ENCODE measurements around the gene FGGY. TPM values are rescaled to one million over a fixed set of nuclear protein-coding genes. Genes with fewer than 3 reads are reported as not detected.
A peak's percentile ranks its signal among the peaks of the same experiment; 100 is the strongest.

The FGGY gene
- total and polyA plus RNA-seq, 8 donors, result 6.2 to 27.0 (median 16.0) TPM

- H3K9me3 ChIP-seq, result no peaks in the 10 kb centered on the region
- TF ChIP-seq, protein P1, sequence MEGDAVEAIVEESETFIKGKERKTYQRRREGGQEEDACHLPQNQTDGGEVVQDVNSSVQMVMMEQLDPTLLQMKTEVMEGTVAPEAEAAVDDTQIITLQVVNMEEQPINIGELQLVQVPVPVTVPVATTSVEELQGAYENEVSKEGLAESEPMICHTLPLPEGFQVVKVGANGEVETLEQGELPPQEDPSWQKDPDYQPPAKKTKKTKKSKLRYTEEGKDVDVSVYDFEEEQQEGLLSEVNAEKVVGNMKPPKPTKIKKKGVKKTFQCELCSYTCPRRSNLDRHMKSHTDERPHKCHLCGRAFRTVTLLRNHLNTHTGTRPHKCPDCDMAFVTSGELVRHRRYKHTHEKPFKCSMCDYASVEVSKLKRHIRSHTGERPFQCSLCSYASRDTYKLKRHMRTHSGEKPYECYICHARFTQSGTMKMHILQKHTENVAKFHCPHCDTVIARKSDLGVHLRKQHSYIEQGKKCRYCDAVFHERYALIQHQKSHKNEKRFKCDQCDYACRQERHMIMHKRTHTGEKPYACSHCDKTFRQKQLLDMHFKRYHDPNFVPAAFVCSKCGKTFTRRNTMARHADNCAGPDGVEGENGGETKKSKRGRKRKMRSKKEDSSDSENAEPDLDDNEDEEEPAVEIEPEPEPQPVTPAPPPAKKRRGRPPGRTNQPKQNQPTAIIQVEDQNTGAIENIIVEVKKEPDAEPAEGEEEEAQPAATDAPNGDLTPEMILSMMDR (IDR thresholded peaks at IDR 0.05), result no peak
- H3K27ac ChIP-seq, result peak overlapping the region; percentile 2 to 75 (median 53)
- no peak for FAIRE-seq
- H3K27me3 ChIP-seq, result no peaks in the 10 kb centered on the region
- peaks cover 10 to 36% (median 23%) of the 10 kb centered on the region in 3 donors for H3K4me1 ChIP-seq
- ATAC-seq, result peak; percentile 47 to 74 (median 51)
- H3K36me3 ChIP-seq, result no peaks in the 10 kb centered on the region
- intact Hi-C loops (cut with DNase I), result no loop called here
- 48% methylated on average over 2 of the region's 2 CpGs for WGBS, 2 donors
- peak in 1 of 6 donors; percentile 21 for DNase-seq
- H3K4me3 ChIP-seq, result no peak overlapping the region
Observed at GRCh38 chr1:59738591-59739015, 441.7 kb downstream of the FGGY start.

GRCh38 chr1:59739111-59739510 lies 442.2 kb downstream of the FGGY start:
- DNase-seq, result no peak
- peak overlapping the region; percentile 2 to 75 (median 53) for H3K27ac ChIP-seq
- no peaks in the 10 kb centered on the region for H3K9me3 ChIP-seq
- TF ChIP-seq, protein P1 (IDR thresholded peaks at IDR 0.05), result no peak
- peaks cover 10 to 39% (median 23%) of the 10 kb centered on the region in 3 donors for H3K4me1 ChIP-seq
- H3K27me3 ChIP-seq, result no peaks in the 10 kb centered on the region
- no peaks in the 10 kb centered on the region for H3K36me3 ChIP-seq
- ATAC-seq, result peak; percentile 53 to 71 (median 56)
- WGBS, 2 donors, result 35 to 37% methylated on average over 2 of the region's 2 CpGs
- no peak for FAIRE-seq
- intact Hi-C loops (cut with DNase I), result no loop called here
- no peak overlapping the region for H3K4me3 ChIP-seq

DNA sequence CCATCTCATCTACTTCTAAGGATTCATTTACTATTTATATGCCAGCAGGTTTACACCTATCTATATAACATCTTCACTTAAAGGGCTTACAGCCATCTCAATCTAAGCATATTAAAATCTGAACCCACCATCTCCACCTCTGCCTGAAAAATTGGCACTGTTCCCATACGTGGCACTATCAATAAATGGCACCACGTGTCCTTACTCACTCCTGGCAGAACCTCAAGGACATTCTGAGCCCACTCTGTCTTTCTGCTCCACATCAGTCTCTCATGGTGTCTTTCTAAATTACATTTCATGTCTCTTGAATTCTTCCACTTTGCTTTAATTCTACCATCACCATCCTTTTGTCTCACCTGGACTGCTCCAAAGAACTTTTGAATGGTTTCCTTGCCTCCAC lies 445.6 kb downstream of the FGGY start:
- H3K9me3 ChIP-seq, result no peaks in the 10 kb centered on the region
- H3K27ac ChIP-seq, result no peak overlapping the region
- ATAC-seq, result no peak
- no peak for DNase-seq
- H3K4me1 ChIP-seq, result peaks cover 10 to 47% (median 20%) of the 10 kb centered on the region in 3 donors
- WGBS, 2 donors, result 5 to 17% methylated on average over 2 of the region's 2 CpGs
- no peak overlapping the region for H3K4me3 ChIP-seq
- FAIRE-seq, result no peak
- no peaks in the 10 kb centered on the region for H3K27me3 ChIP-seq
- TF ChIP-seq, protein P1 (IDR thresholded peaks at IDR 0.05), result no peak
- H3K36me3 ChIP-seq, result no peaks in the 10 kb centered on the region
- intact Hi-C loops (cut with DNase I), result no loop called here

- FAIRE-seq, result no peak
- Histone ChIP-seq H3K9me3 (no peaks in the 10 kb centered on the region), H3K4me3 (no peak overlapping the region), H3K27me3 (no peaks in the 10 kb centered on the region), H3K27ac (peak overlapping the region in 2 of 4 donors; percentile 31 to 34), H3K36me3 (no peaks in the 10 kb centered on the region), H3K4me1 (peaks cover 2 to 39% (median 10%) of the 10 kb centered on the region in 3 donors)
- WGBS, 2 donors, result 61 to 68% methylated on average over 3 of the region's 3 CpGs
- no peak for DNase-seq
- peak in 2 of 4 donors; percentile 52 to 55 for ATAC-seq
- intact Hi-C loops (cut with DNase I), result no loop called here
- TF ChIP-seq, protein P1 (IDR thresholded peaks at IDR 0.05), result no peak
Observed at GRCh38 chr1:59743324-59744091, 446.6 kb downstream of the FGGY start.
